ENCODE measurements around the gene TSPO.
"Not testable (repeated sequence)": the region's sequence is repeated elsewhere in the genome, so short reads cannot be mapped to it uniquely, and the experiment has no call there.

The TSPO gene

DNA sequence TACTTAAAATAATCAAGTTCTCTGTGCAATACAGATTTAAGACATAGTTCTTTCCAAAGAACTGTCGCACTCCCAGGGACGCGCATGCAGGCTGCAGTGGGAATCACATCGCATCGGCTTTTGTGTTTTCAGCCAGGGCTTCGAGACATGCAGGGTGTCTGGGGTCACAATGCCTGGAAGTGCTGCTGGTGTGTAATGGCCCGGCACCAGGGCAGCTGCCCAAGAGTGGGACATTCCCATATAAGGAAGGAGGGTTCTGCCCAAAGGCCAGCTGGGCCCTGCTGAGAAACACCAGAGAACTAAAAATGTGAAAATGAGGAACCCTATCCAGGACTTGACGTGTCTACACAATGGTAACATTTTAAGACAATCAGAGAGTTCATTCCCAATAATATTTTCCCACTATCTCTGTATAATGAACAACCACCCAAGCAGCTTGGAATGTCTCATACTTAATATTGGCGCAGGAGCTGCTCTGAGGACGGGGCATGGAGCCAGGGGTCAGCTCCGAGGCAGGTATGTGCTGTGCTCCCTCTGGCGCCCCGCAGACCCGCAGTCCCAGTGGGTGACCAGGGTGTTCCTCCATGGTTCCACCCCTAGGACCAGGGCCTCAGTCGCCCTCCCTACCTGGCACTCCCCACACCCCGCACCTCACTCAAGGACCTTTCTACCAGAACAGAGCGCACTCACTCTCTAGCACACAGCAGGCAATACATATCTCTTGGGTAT is 19.4 kb upstream of the TSPO start:
- DNase-seq (ENCODE audit: low spot score): no peak

- DNase-seq (ENCODE audit: low spot score): no peak
These were observed 18.0 kb upstream of the TSPO start for GRCh38 chr22:43133401-43133800.

GRCh38 chr22:43134553-43134952 is 16.8 kb upstream of the TSPO start:
- DNase-seq (ENCODE audit: low spot score): no peak

GRCh38 chr22:43135565-43135964 is 15.8 kb upstream of the TSPO start:
- DNase-seq (ENCODE audit: low spot score): no peak

- no peak for DNase-seq (ENCODE audit: low spot score)
These were observed 15.1 kb upstream of the TSPO start for GRCh38 chr22:43136255-43136654.

DNA sequence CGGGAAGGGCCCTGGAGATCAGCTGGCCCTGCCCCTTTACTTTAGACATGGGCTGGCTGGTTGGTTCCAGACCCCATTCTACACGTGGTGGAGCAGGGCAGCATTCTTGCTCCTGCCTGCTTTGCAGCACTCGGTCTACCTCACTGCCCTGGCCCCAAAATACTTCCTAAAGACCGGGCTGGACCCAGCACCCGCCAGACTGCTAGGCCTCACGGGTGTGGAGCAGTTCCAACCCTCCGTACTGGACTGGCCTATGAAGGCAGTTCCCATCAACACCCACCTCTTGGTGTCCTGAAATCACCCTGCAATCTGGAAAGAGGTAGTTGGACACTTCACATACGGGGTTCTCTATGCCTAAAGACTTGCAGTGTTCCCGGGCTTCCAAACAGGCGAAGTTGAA is 14.6 kb upstream of the TSPO start:
- DNase-seq (ENCODE audit: low spot score): no peak

- DNase-seq (ENCODE audit: low spot score): peak; percentile 78
These were observed 8.3 kb upstream of the TSPO start, which contains the start of gene MCAT for GRCh38 chr22:43142880-43143562. Gene MCAT, minus strand, starts transcription at chr22:43143398. Its CDS starts 50 bp downstream, at chr22:43143348.

DNA sequence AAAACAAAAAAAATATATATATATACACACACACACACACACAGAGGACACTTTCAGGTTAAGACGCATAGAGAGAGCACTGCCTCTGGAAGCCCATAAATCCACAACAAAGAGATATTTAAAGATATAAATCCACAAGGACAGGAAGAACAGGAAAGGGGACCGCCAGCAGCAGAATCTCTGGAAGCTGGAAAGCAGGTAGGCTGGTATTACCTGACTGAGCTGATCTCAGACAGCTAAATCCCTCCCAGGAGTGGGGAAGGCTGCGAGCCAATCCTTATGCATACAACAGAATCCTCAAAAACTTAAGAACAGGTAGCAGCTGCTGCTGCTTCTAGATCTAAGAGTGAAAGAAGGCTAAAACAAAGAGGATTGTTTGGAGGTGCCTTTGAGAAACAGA is 6.4 kb upstream of the TSPO start:
- DNase-seq (ENCODE audit: low spot score): no peak

DNA sequence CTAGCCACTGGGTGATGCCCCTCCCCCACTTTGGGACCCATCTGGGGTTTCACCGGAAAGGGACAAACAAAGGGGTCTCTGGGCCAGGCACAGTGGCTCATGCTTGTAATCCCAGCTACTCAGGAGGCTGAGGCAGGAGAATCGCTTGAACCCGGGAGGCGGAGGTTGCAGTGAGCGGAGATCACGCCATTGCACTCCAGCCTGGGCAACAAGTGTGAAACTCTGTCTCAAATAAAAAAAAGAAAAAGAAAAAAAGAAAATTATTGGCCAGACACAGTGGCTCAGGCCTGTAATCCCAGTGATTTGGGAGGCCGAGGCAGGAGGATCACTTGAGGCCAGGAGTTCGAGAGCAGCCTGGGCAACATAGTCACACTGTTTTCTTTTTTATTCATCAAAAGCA is 6.0 kb upstream of the TSPO start:
- not testable (repeated sequence) for DNase-seq (ENCODE audit: low spot score)

DNA sequence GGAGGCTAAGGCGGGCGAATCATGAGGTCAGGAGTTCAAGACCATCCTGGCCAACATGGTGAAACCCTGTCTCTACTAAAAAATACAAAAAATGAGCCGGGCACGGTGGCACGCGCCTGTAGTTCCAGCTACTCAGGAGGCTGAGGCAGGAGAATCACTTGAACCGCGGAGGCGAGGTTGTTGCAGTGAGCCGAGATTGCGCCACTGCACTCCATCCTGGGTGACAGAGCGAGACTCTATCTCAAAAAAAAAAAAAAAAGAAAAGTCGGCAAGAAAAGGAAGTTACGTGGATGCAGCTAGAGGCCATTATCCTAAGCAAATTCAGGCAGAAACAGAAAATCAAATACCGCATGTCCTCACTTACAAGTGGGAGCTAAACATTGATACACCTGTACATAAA is 5.0 kb upstream of the TSPO start:
- DNase-seq (ENCODE audit: low spot score): not testable (repeated sequence)

DNA sequence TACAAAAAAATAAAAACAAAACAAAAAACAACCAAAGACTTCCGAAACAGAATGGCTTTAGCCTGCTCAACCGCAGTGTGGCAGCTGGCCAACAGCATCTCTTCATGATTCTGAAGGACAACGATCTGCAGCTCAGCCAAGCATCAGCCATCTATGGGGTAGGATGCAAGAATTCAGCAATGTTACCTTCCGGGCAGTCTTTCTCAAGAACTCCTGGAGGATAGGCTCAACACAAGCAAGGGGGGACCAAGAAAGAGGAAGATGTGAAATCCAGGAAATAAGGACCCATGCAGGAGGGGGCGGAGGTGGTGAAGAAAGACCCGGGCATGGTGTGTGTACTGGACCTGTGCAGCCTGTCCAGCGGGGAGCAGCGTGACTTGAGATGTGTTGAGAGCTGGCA is 3.5 kb upstream of the TSPO start:
- no peak for DNase-seq (ENCODE audit: low spot score)

GRCh38 chr22:43148581-43148980 is 2.8 kb upstream of the TSPO start:
- no peak for DNase-seq (ENCODE audit: low spot score)

- DNase-seq (ENCODE audit: low spot score): no peak
These were observed 590 bp upstream of the TSPO start for GRCh38 chr22:43150731-43151206.

GRCh38 chr22:43152003-43152356 is 621 bp downstream of the TSPO start:
- no peak for DNase-seq (ENCODE audit: low spot score)

DNA sequence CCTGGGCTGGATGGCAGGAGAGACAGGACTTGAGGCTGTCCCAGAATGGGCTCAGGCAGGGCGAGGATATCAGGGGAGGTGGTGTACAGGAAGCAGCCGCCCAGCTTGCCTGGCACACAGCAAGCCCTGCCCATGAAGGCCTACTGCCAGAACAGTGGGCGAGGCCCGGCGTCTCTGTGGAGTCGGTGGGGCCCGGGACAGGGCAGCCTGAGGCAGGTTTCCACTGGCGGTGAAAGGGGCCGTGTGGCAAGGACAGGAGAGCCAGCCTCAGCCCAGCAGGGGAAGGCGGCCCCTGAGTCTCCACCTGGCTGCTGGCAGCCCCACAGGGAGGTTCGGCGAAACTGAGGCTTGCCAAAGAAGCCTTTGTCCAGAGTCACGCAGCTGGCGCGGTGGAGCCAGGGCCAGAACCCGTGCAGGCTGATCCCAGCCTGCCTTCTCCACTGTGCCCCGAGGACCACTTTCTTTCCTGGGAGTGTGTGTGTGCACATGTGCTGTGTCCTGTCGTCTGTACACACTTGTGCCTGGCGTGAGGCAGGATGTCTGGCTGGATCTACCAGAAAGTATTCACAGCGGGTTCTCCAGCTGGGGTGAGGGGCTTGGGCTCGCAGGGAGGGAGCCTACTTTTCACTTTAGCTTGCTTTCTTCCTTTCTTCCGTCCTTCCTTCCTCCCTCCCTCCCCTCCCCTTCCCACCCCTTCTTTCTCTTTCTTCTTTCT is 1.2 kb downstream of the TSPO start:
- DNase-seq (ENCODE audit: low spot score): no peak

- DNase-seq (ENCODE audit: low spot score): no peak
These were observed 2.5 kb downstream of the TSPO start for GRCh38 chr22:43153899-43154298.

DNA sequence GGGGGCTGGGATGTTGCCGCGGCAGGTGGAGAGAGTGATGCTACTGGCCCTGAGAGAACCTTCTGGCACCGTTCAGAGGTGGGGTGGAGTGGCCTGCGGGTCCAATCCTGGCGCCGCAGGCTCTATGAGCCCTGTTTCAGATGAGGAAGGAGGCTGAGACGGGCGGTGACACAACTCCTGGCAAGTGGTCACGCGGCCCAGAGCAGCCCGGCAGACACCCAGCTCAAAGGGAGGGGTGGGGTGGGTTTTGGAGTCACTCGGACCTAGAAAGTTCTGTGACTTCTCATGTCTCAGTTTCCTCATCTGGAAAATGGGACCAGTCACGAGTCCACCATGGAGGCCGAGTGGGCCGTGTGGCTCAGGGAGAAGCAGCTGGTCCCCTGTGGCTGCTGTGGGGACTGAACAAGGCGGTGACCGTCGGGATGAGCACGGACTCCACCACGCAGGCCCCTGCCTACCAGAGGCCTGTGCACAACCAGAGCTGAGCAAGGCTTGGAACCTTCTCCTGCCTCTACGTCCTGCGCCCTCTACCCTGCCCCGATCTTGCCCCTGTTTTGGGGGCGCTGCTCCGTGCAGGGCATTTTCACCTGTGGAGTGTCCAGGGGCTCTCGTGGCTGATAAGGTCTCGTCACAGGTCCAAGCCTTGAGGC is 3.7 kb downstream of the TSPO start:
- no peak for DNase-seq (ENCODE audit: low spot score)

DNA sequence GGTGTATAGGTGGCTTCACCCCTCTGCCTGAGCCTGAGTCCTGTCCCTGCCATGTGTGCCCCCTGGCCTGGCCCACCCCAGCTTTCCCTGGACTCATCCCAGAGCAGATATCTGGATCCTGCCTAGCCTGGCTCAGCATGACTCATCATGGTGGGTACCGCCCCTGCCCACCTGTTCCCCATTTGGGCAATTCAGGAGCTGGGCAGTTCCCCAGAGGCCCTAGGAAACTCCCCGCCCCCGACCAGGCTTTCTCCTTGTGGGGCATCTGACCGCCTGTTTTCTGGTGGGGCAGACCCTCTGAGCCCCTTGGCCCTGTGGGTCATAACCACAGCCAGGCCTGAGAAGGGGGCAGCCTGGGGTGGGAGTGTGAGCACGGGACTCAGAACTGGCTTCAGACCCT is 4.4 kb downstream of the TSPO start:
- DNase-seq (ENCODE audit: low spot score): no peak

DNA sequence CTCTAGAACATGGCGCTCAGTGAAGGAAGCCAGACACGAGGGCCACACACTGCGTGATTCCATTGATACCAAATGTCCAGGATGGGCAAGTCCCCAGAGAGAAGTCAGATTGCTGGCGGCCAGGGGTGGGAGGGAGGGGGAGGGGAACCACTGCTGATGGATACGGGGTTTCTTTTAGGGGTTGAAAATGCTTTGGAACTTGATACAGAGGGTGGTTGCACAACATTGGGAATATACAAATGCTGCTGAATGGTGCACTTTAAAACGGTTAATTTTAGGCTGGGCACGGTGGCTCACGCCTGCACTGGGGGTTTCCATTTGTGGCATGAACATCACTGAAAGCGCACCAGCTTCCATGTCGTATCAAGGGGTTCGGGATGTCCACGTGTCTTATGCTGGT is 5.1 kb downstream of the TSPO start:
- no peak for DNase-seq (ENCODE audit: low spot score)

- DNase-seq (ENCODE audit: low spot score): no peak
These were observed 6.7 kb downstream of the TSPO start for GRCh38 chr22:43157874-43158546.

DNA sequence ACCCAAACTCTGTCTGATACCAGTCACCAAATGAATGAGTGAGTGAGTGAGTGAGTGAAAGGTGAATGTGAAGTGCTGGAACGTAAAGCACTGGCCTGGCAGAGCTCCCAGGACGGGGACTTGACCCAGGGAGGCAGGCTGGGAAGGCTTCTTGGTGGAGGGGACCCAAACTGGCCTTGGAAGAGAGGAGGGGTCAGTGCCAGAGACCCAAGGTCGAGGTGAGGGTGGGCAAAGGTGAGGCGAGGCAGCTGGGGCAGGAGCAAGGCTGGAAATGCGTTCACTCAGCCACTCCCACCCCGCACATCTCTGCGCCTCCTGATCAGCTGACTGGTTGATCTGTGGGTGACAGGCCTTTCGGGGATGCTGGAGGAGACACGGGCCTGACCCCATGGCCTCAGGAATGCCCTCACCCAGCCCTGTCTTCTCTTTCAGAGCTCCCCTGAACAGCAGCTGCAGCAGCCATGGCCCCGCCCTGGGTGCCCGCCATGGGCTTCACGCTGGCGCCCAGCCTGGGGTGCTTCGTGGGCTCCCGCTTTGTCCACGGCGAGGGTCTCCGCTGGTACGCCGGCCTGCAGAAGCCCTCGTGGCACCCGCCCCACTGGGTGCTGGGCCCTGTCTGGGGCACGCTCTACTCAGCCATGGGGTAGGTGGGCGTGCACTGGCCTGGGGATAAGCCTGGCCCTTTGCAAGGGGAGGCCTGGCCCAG is 7.6 kb downstream of the TSPO start:
- no peak for DNase-seq (ENCODE audit: low spot score)
